K562 (cell line): ENCODE results near the gene NT5DC2.

Experiments used
- ILF3 ChIP-seq: fragments of 450-650 bp; IDR thresholded peaks from 2 replicates; pipeline ENCODE4 v1.6.1; 2018; ENCODE audit warnings: antibody characterized with exemption, mild to moderate bottlenecking, moderate library complexity, borderline replicate concordance
- RBM22 ChIP-seq: fragments of 200-400 bp; formaldehyde crosslinking; IDR thresholded peaks from 2 replicates; pipeline ENCODE4 v1.6.1; 2018; ENCODE audit warnings: low read length, low read depth; ENCODE audit not compliant: poor library complexity, severe bottlenecking
- SRSF1 ChIP-seq: fragments of 200-400 bp; formaldehyde crosslinking; IDR thresholded peaks from 2 replicates; pipeline ENCODE4 v1.6.1; 2017; ENCODE audit warnings: mild to moderate bottlenecking, low read depth, low read length, moderate library complexity
- TRIM24 ChIP-seq, 2 experiments: fragments of 450-650 bp; IDR thresholded peaks; 2 replicates each; pipeline ENCODE4 v1.6.1; 2016
- ZNF644 ChIP-seq: fragments of 200-800 bp; sonication (Bioruptor generic); IDR thresholded peaks from 2 replicates; pipeline ENCODE4 v1.6.1; 2016; ENCODE audit warnings: low read depth, missing genetic modification characterization, missing compliant biosample characterization

DNA sequence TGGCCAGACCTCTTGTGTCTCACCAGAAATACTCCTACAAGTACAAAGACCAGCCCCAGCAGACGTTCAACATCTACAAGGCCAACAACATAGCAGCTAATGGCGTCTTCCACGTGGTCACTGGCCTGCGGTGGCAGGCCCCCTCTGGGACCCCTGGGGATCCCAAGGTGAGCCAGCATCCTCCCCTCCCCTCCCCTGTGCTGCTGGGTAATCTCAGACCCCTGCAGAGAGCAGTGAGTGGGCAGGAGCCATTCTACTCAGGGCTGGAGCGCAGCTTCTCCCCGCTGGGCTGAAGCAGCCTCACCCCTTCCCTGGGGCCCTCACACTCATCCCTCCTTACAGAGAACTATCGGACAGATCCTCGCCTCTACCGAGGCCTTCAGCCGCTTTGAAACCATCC, 28.7 kb downstream of the NT5DC2 start:
- TF ChIP-seq RBM22 (no peak), ZNF644 (tag) (no peak), SRSF1 (no peak), ILF3 (no peak), TRIM24 (IDR thresholded peaks at IDR 0.05) (no peak)
